ENCODE data around the gene EYS.

DNA sequence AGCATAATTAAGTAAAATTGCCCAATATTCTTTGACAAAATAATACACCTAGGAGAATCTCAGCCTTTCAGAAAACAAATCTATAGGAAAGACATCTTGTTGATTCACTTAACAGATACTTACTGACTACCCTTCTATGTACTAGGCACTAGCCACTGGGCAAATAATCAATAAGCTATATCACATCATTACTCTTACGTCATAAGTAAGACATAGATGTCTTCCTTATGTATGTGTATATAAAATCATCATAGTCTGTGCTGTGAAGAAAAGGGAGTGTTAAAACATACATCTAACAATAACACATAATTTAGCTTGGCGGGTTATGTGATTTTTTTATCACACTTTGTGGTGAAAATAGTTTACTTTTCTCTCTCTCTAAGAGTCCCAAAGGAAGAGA is 733.9 kb downstream of the EYS start:
- TF ChIP-seq CTCF (conservative IDR thresholded peaks at IDR 0.05) (no peak), ZFX (IDR thresholded peaks at IDR 0.05) (no peak)

Data from C4-2B (cell line).